HepG2 (cell line): Measurements from ENCODE around the gene CHD9. TPM values are rescaled to one million over a fixed set of nuclear protein-coding genes. Genes with fewer than 3 reads are reported as not detected.
A peak's percentile ranks its signal among the peaks of the same experiment; 100 is the strongest.

Source experiments
- HMG20A ChIP-seq: IDR thresholded peaks from 2 replicates; pipeline ENCODE4 v1.6.1; 2016; ENCODE audit warnings: borderline replicate concordance
- HNF4G ChIP-seq, 2 experiments: sonication (generic) in 1 of 2; formaldehyde crosslinking in 1 of 2; IDR thresholded peaks; 2 replicates each; pipeline versions ENCODE4 v1.4.0 to v1.6.1; 2011 to 2020; ENCODE audit warnings: borderline replicate concordance in 2 of 2, low read depth in 2 of 2, mild to moderate bottlenecking in 2 of 2, low read length in 1 of 2, missing genetic modification reagents in 1 of 2, moderate library complexity in 1 of 2
- HOXA7 ChIP-seq: sonication (generic); formaldehyde crosslinking; IDR thresholded peaks from 2 replicates; pipeline ENCODE4 v1.8.1; 2022; ENCODE audit warnings: mild to moderate bottlenecking, missing genetic modification reagents, moderate library complexity
- KMT2B ChIP-seq: IDR thresholded peaks from 2 replicates; pipeline ENCODE4 v1.6.1; 2016; ENCODE audit warnings: missing genetic modification reagents, missing compliant biosample characterization
- PAWR ChIP-seq: sonication (generic); formaldehyde crosslinking; IDR thresholded peaks from 2 replicates; pipeline ENCODE4 v1.4.0; 2020; ENCODE audit warnings: missing genetic modification reagents, mild to moderate bottlenecking, borderline replicate concordance
- PLRG1 ChIP-seq: fragments of 450-650 bp; conservative IDR thresholded peaks from 2 replicates; pipeline ENCODE4 v1.6.1; 2016
- PRMT3 ChIP-seq: sonication (generic); formaldehyde crosslinking; IDR thresholded peaks from 2 replicates; pipeline ENCODE4 v1.8.1; 2022; ENCODE audit warnings: low read depth, mild to moderate bottlenecking, moderate library complexity, missing genetic modification reagents, borderline replicate concordance
- SIN3A ChIP-seq: IDR thresholded peaks from 2 replicates; pipeline ENCODE4 v1.6.1; 2011; ENCODE audit warnings: low read depth, mild to moderate bottlenecking, control low read depth, low read length, borderline replicate concordance
- SOX13 ChIP-seq, 3 experiments: fragments of 450-650 bp in 1 of 3; sonication (generic) in 1 of 3; formaldehyde crosslinking in 1 of 3; IDR thresholded peaks in 2 of 3; conservative IDR thresholded peaks in 1 of 3; 2 replicates each; pipeline versions ENCODE4 v1.5.0 to v1.6.1; 2016 to 2020; ENCODE audit warnings: antibody characterized with exemption in 1 of 3, mild to moderate bottlenecking in 1 of 3, missing compliant biosample characterization in 1 of 3, missing genetic modification reagents in 1 of 3, moderate library complexity in 1 of 3
- TFDP2 ChIP-seq: sonication (generic); formaldehyde crosslinking; IDR thresholded peaks from 2 replicates; pipeline ENCODE4 v1.4.0; 2020; ENCODE audit warnings: missing genetic modification reagents
- TSC22D2 ChIP-seq: sonication (generic); formaldehyde crosslinking; IDR thresholded peaks from 2 replicates; pipeline ENCODE4 v1.5.1; 2020; ENCODE audit warnings: missing genetic modification reagents, mild to moderate bottlenecking, borderline replicate concordance
- ZBTB3 ChIP-seq: sonication (generic); formaldehyde crosslinking; IDR thresholded peaks from 2 replicates; pipeline ENCODE4 v1.4.0; 2020; ENCODE audit warnings: low read depth, mild to moderate bottlenecking, moderate library complexity, missing genetic modification reagents, borderline replicate concordance
- ZFX ChIP-seq: sonication (generic); formaldehyde crosslinking; IDR thresholded peaks from 2 replicates; pipeline ENCODE4 v1.4.0; 2020; ENCODE audit warnings: mild to moderate bottlenecking, low read depth, missing genetic modification reagents, moderate library complexity
- ZNF609 ChIP-seq: sonication (generic); formaldehyde crosslinking; IDR thresholded peaks from 2 replicates; pipeline ENCODE4 v1.4.0; 2020; ENCODE audit warnings: mild to moderate bottlenecking, missing genetic modification reagents, borderline replicate concordance
- ZNF720 ChIP-seq: sonication (generic); formaldehyde crosslinking; IDR thresholded peaks from 2 replicates; pipeline ENCODE4 v1.4.0; 2020; ENCODE audit warnings: missing genetic modification reagents
- ZSCAN30 ChIP-seq: sonication (generic); formaldehyde crosslinking; IDR thresholded peaks from 2 replicates; pipeline ENCODE4 v1.5.0; 2020; ENCODE audit warnings: mild to moderate bottlenecking, missing genetic modification reagents
- polyA plus RNA-seq, 8 experiments: library from polyadenylated mRNA; depleted of rRNA in 3 of 8; stranded (reverse) in 7 of 8; unstranded in 1 of 8; fragments of >200 nt; fragmentation: Illumina TruSeq in 4 of 8; extraction: Trizol in 4 of 8; gene quantifications; 2 replicates each; pipeline versions ENCODE4 v1.2.1 to v1.2.3, GENCODE V29; 2011 to 2016; ENCODE audit warnings: low read depth in 4 of 8, missing spikeins in 1 of 8, mixed read lengths in 1 of 8; ENCODE audit not compliant: insufficient read depth in 1 of 8
- total RNA-seq, 5 experiments: library from RNA; depleted of rRNA; stranded (reverse); fragments of >200 nt; fragmentation: Illumina TruSeq; extraction: Trizol; gene quantifications; 2 replicates each; pipeline ENCODE4 v1.2.3, GENCODE V29; 2016; ENCODE audit warnings: low read depth in 1 of 5
- TF ChIP-seq, protein P1 (sequence below): sonication (generic); formaldehyde crosslinking; IDR thresholded peaks from 2 replicates; pipeline ENCODE4 v1.5.0; 2020; ENCODE audit warnings: mild to moderate bottlenecking, missing genetic modification reagents, borderline replicate concordance

CHD9 gene
- total and polyA plus RNA-seq, 2 of the 13 experiments (the other 11 are each of a cell fraction or from before 2014, with no cell fraction given), result 23.4 to 27.7 TPM

GRCh38 chr16:53055541-53056391 lies 975 bp downstream of the CHD9 start (continued):
- TF ChIP-seq, protein P1, sequence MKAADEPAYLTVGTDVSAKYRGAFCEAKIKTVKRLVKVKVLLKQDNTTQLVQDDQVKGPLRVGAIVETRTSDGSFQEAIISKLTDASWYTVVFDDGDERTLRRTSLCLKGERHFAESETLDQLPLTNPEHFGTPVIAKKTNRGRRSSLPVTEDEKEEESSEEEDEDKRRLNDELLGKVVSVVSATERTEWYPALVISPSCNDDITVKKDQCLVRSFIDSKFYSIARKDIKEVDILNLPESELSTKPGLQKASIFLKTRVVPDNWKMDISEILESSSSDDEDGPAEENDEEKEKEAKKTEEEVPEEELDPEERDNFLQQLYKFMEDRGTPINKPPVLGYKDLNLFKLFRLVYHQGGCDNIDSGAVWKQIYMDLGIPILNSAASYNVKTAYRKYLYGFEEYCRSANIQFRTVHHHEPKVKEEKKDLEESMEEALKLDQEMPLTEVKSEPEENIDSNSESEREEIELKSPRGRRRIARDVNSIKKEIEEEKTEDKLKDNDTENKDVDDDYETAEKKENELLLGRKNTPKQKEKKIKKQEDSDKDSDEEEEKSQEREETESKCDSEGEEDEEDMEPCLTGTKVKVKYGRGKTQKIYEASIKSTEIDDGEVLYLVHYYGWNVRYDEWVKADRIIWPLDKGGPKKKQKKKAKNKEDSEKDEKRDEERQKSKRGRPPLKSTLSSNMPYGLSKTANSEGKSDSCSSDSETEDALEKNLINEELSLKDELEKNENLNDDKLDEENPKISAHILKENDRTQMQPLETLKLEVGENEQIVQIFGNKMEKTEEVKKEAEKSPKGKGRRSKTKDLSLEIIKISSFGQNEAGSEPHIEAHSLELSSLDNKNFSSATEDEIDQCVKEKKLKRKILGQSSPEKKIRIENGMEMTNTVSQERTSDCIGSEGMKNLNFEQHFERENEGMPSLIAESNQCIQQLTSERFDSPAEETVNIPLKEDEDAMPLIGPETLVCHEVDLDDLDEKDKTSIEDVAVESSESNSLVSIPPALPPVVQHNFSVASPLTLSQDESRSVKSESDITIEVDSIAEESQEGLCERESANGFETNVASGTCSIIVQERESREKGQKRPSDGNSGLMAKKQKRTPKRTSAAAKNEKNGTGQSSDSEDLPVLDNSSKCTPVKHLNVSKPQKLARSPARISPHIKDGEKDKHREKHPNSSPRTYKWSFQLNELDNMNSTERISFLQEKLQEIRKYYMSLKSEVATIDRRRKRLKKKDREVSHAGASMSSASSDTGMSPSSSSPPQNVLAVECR, result no peak
- 0 out of 2 replicates have a peak, but pooled peaks have one; percentile 64 for TF ChIP-seq SIN3A
- no peak for TF ChIP-seq TFDP2 (CRISPR knock-in tag)
- TF ChIP-seq HMG20A (CRISPR knock-in tag), result no peak
- no peak for TF ChIP-seq PRMT3 (CRISPR knock-in tag)
- TF ChIP-seq ZBTB3 (CRISPR knock-in tag), result no peak
- no peak for TF ChIP-seq ZNF609 (CRISPR knock-in tag)
- TF ChIP-seq ZFX (CRISPR knock-in tag), result 0 out of 2 replicates have a peak, but pooled peaks have one; percentile 40
- no peak for TF ChIP-seq HNF4G (IDR thresholded peaks at IDR 0.05; ENCODE audit: borderline replicate concordance, low read depth, low read length)
- TF ChIP-seq HNF4G (CRISPR knock-in tag; IDR thresholded peaks at IDR 0.05; ENCODE audit: borderline replicate concordance, low read depth), result no peak
- no peak for TF ChIP-seq PAWR (CRISPR knock-in tag)
- no peak for TF ChIP-seq HOXA7 (CRISPR knock-in tag)
- no peak for TF ChIP-seq TSC22D2
- TF ChIP-seq ZNF720 (CRISPR knock-in tag), result no peak
- no peak for TF ChIP-seq ZSCAN30 (CRISPR knock-in tag)
- no peak for TF ChIP-seq PLRG1
- TF ChIP-seq KMT2B (CRISPR knock-in tag), result no peak
- TF ChIP-seq SOX13 (IDR thresholded peaks at IDR 0.05), result peak; percentile 41; the same call in 1 of the 2 replicates
- 0 out of 4 replicates have a peak, but pooled peaks of 1 of the 2 experiments have one; percentile 39 for TF ChIP-seq SOX13 (CRISPR knock-in tag; conservative IDR thresholded peaks at IDR 0.05 in 1 of 2, IDR thresholded peaks at IDR 0.05 in 1 of 2)
